ENCODE measurements around the gene SPP2. TPM values are rescaled to one million over a fixed set of nuclear protein-coding genes. Genes with fewer than 3 reads are reported as not detected.

Gene SPP2
- total and polyA plus RNA-seq, 12 donors = not detected

DNA sequence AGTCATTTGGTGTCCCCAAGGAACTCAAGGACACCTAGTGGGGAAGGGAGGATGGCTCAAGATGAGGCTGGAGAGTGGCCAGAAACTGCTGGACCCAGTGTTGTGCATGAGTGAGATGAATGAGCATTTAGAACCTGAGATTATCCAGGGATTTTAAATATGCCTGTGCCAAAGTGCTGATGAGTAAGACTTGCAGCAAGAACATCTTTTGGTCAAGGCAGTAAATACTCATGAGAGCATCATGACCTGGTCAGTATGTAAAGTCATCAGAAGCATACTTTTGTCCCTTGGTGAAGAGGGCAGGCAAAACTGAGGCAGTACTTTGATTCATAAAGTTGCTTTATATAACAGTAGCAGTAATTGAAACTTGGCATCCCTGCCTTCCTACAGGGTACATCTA is 3.1 kb upstream of the SPP2 start:
- ATAC-seq (no peak), DNase-seq (no peak)
- intact Hi-C loops (cut with DNase I) = no loop called here
- Histone ChIP-seq H3K4me1 (no peaks in the 10 kb centered on the region), H3K27ac (no peak overlapping the region), H3K9me3 (no peaks in the 10 kb centered on the region), H3K27me3 (peaks cover 0 to 8% (median 1%) of the 10 kb centered on the region in 7 donors), H3K4me3 (no peak overlapping the region), H3K36me3 (no peaks in the 10 kb centered on the region)
- TF ChIP-seq, protein P1, sequence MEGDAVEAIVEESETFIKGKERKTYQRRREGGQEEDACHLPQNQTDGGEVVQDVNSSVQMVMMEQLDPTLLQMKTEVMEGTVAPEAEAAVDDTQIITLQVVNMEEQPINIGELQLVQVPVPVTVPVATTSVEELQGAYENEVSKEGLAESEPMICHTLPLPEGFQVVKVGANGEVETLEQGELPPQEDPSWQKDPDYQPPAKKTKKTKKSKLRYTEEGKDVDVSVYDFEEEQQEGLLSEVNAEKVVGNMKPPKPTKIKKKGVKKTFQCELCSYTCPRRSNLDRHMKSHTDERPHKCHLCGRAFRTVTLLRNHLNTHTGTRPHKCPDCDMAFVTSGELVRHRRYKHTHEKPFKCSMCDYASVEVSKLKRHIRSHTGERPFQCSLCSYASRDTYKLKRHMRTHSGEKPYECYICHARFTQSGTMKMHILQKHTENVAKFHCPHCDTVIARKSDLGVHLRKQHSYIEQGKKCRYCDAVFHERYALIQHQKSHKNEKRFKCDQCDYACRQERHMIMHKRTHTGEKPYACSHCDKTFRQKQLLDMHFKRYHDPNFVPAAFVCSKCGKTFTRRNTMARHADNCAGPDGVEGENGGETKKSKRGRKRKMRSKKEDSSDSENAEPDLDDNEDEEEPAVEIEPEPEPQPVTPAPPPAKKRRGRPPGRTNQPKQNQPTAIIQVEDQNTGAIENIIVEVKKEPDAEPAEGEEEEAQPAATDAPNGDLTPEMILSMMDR (IDR thresholded peaks at IDR 0.05) = no peak

DNA sequence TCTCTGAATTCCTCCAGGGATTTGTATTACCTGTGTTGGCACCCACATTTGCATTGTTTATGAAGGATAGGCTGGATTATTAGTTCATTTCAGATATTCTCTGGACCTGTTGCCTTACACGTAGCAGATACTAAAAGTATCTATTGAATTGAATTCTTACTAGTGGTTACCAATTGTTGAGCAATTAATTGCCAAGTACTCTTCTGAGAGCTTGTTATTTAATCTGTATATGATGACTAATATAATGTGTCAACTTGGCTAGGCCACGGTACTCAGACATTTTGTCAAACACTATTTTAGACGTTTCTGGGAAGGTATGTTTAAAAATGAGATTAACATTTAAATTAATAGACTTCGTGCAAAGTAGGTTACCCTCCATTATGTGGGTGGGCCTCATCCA is 2.5 kb upstream of the SPP2 start:
- no peak overlapping the region for H3K27ac ChIP-seq
- DNase-seq (no peak), ATAC-seq (no peak)
- no peaks in the 10 kb centered on the region for H3K9me3 ChIP-seq
- peaks cover 0 to 11% (median 6%) of the 10 kb centered on the region in 7 donors for H3K27me3 ChIP-seq
- intact Hi-C loops (cut with DNase I) = no loop called here
- TF ChIP-seq, protein P1 (IDR thresholded peaks at IDR 0.05) = no peak
- H3K4me3 ChIP-seq = no peak overlapping the region
- no peaks in the 10 kb centered on the region for H3K4me1 ChIP-seq
- no peaks in the 10 kb centered on the region for H3K36me3 ChIP-seq
- 77 to 81% methylated on average over 4 of the region's 4 CpGs for WGBS, 2 donors

DNA sequence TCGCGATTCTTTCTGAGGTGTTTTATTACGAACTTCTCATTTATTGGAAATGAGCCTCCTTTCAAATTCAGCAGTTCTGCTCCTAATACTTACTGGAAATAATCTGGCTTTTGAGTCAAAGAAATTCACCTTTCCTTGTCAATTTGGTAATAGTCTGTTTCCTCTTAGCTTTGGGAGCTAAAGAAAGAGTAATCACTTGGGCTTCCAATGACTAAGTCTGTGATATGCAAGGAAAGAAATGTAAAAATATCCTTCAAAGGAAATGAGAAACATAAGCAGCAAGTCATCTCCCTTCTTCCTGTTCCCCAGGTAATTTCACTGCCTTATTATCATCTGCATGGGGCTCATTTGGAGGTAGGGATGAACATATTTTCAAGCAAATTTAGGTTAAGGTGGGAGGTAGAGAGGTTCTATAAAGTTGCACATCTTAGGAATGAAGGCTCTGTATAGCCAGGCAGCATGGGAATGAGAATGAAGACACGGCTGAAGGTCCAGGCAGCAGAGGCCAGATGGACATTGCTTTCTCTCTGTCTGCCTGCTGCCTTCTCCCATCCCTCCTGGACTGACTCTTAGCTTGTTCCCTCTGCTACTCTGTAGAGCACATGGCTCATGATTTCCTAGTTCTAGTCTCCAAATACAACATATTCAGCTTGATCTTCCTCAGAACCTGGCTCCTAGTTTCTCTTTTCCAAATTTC is 1.0 kb downstream of the SPP2 start:
- DNase-seq (no peak), ATAC-seq (no peak)
- TF ChIP-seq, protein P1 (IDR thresholded peaks at IDR 0.05) = no peak
- Histone ChIP-seq H3K9me3 (no peaks in the 10 kb centered on the region), H3K27ac (no peak overlapping the region), H3K4me3 (no peak overlapping the region), H3K27me3 (peaks cover 0 to 19% (median 6%) of the 10 kb centered on the region in 7 donors), H3K4me1 (no peaks in the 10 kb centered on the region), H3K36me3 (no peaks in the 10 kb centered on the region)
- 90 to 91% methylated on average over 4 of the region's 4 CpGs for WGBS, 2 donors
- intact Hi-C loops (cut with DNase I) = no loop called here

DNA sequence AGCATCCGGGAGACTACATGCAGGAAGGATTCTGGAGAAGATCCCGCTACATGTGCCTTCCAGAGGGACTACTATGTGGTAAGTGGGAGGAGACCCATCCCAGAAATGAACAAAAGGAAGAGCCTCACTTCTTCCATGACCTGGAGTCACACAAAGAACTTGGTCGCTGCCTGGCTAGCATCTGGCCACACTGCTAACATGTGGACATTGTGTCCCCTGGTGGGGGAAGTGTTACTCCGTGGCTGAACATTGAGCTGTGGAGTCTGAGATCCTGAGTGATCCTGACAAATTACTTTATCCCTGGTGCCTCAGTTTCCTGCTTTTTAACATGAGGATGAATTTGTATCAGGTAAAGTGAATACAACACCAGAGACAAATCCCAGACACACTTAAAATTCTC is 8.4 kb downstream of the SPP2 start:
- DNase-seq (no peak), ATAC-seq (no peak)
- no peak overlapping the region for H3K27ac ChIP-seq
- H3K9me3 ChIP-seq = no peaks in the 10 kb centered on the region
- H3K4me1 ChIP-seq = no peaks in the 10 kb centered on the region
- H3K27me3 ChIP-seq = peaks cover 0 to 17% (median 9%) of the 10 kb centered on the region in 7 donors
- H3K36me3 ChIP-seq = no peaks in the 10 kb centered on the region
- no peak overlapping the region for H3K4me3 ChIP-seq
- WGBS, 2 donors = 84 to 85% methylated on average over 4 of the region's 4 CpGs
- TF ChIP-seq, protein P1 (IDR thresholded peaks at IDR 0.05) = no peak
- intact Hi-C loops (cut with DNase I) = no loop called here
